HS-27A (cell line): ENCODE data around the gene SIK3.

Experiments used
- DNase-seq: peaks from one replicate; pipeline ENCODE4 v3.0.0-alpha.2; 2012; ENCODE audit warnings: low read depth, missing footprints

SIK3 gene

DNA sequence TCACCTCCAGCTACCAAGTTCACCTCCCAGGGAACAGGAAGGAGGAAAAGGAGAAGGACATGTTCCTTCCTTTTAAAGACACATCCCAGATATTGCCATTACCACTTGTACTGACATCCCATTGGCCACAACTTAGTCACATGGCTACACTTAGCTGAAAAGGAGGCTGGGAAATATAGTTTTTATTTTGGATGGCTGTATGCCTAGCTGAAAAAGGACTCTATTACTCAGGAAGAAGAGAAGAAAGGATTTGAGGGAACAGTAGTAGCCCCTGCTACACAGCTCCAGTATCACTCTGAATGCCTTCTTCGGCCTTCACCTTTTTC lies 304.5 kb downstream of the SIK3 start:
- no peak for DNase-seq
